GM12878 (cell line): Measurements from ENCODE around the gene ITGA5. TPM values are rescaled to one million over a fixed set of nuclear protein-coding genes. Genes with fewer than 3 reads are reported as not detected.

ENCODE experiments used
- ATAC-seq: fragments of 200-7000 bp; cut with Tn5 transposase; 3 replicates; pipeline ENCODE4 v1.9.1; 2020; ENCODE audit warnings: mild to moderate bottlenecking, moderate library complexity
- BruUV-seq: library from RNA; stranded (reverse); fragments of 400-500 nt; replicated peaks from 2 replicates; lab custom pipeline; 2021; lab: Mats Ljungman, UMichigan
- CTCF ChIA-PET: fragments of 300-600 bp; sonication (Branson Sonifier 250); formaldehyde crosslinking; extraction: SDS; loops from one replicate; lab custom pipeline; 2021; ENCODE audit warnings: inconsistent platforms; lab: Yijun Ruan, JAX
- POLR2A ChIA-PET: fragments of 350-600 bp; formaldehyde crosslinking; extraction: SDS; loops from one replicate; lab custom pipeline; 2021; ENCODE audit warnings: inconsistent platforms; lab: Charles Lee
- RAD21 ChIA-PET: fragments of 300-600 bp; sonication (Branson Sonifier 250); formaldehyde crosslinking; loops from one replicate; lab custom pipeline; 2023; ENCODE audit warnings: antibody characterized with exemption; ENCODE audit not compliant: unreplicated experiment; lab: Charles Lee
- SMC1A ChIA-PET: fragments of 300-600 bp; sonication (Branson Sonifier 250); formaldehyde crosslinking; loops from one replicate; lab custom pipeline; 2023; ENCODE audit not compliant: unreplicated experiment, uncharacterized antibody; lab: Charles Lee
- DNase-seq: peaks from one replicate; pipeline ENCODE4 v3.0.0-alpha.2; 2011; ENCODE audit warnings: low read depth, low spot score
- FAIRE-seq: peaks from 3 replicates; lab custom pipeline; 2011; peaks lifted over from hg19 to GRCh38; lab: Jason Lieb, UNC
- H2AFZ ChIP-seq: 2 replicates; pipeline ENCODE4 v1.6.0; 2011; ENCODE audit warnings: low read depth, low read length, control low read depth; ENCODE audit not compliant: control insufficient read depth
- H3K27ac ChIP-seq: 2 replicates; pipeline ENCODE4 v1.5.1; 2011; ENCODE audit warnings: control low read depth; ENCODE audit not compliant: control insufficient read depth, insufficient read depth
- H3K27me3 ChIP-seq, 2 experiments: replicated peaks in 1 of 2; 2 replicates each; pipeline versions ENCODE4 v1.6.0 to v1.6.1; 2011; ENCODE audit warnings: low read length in 1 of 2; ENCODE audit not compliant: control insufficient read depth in 2 of 2, insufficient read depth in 2 of 2
- H3K36me3 ChIP-seq, 2 experiments: 2 replicates each; pipeline ENCODE4 v1.5.1; 2011; ENCODE audit warnings: low read length in 1 of 2; ENCODE audit not compliant: control insufficient read depth in 2 of 2, insufficient read depth in 2 of 2
- H3K4me1 ChIP-seq: 2 replicates; pipeline ENCODE4 v1.6.1; 2011; ENCODE audit warnings: mild to moderate bottlenecking, low read length, moderate library complexity, mixed read lengths; ENCODE audit not compliant: control insufficient read depth, insufficient read depth
- H3K4me2 ChIP-seq: 2 replicates; pipeline ENCODE4 v1.6.0; 2011; ENCODE audit warnings: control low read depth; ENCODE audit not compliant: control insufficient read depth, insufficient read depth
- H3K4me3 ChIP-seq: fragments of 200-600 bp; sonication (generic); 2 replicates; pipeline ENCODE4 v1.5.1; 2016
- H3K79me2 ChIP-seq: 2 replicates; pipeline ENCODE4 v1.6.0; 2011; ENCODE audit warnings: low read length; ENCODE audit not compliant: control insufficient read depth, insufficient read depth
- H3K9ac ChIP-seq: 2 replicates; pipeline ENCODE4 v1.8.0; 2011; ENCODE audit warnings: low read length, control low read depth, mixed read lengths; ENCODE audit not compliant: control insufficient read depth, insufficient read depth
- H3K9me3 ChIP-seq: replicated peaks from 3 replicates; pipeline ENCODE4 v1.5.1; 2011; ENCODE audit warnings: mild to moderate bottlenecking, low read length; ENCODE audit not compliant: control insufficient read depth, insufficient read depth
- H4K20me1 ChIP-seq: 2 replicates; pipeline ENCODE4 v1.6.0; 2011; ENCODE audit not compliant: control insufficient read depth, insufficient read depth
- HDGF ChIP-seq: fragments of 450-650 bp; IDR thresholded peaks from 2 replicates; pipeline ENCODE4 v1.6.1; 2016; ENCODE audit warnings: antibody characterized with exemption
- SIN3A ChIP-seq: IDR thresholded peaks from 2 replicates; pipeline ENCODE4 v1.6.1; 2012; ENCODE audit warnings: low read depth, low read length, improper control_type of control experiment
- WGBS: methylation state at CpG from one replicate; pipeline ENCODE4 v1.1.6; 2016; ENCODE audit warnings: low lambda C conversion rate; ENCODE audit not compliant: insufficient replicate concordance, insufficient coverage; ENCODE audit errors: missing lambda C conversion rate; 5-methylcytosine and 5-hydroxymethylcytosine counted together
- in situ Hi-C: fragments of 300-500 bp; cut with MboI; formaldehyde crosslinking; loops from 9 replicates; pipeline ENCODE4 v1.14.3; 2018; ENCODE audit warnings: mixed read lengths
- intact Hi-C: fragments of 100-400 bp; cut with micrococcal nuclease; formaldehyde crosslinking; loops from one replicate; pipeline ENCODE4 v1.14.2; 2022; ENCODE audit not compliant: unreplicated experiment
- polyA plus RNA-seq, 11 experiments: library from polyadenylated mRNA; depleted of rRNA in 4 of 11; unstranded in 6 of 11; stranded (reverse) in 5 of 11; fragments of >200 nt; fragmentation: Nextera tagmentation in 4 of 11; fragmentation: Illumina TruSeq in 1 of 11; extraction: Ambion mirVana in 4 of 11; extraction: Trizol in 1 of 11; gene quantifications; 1 replicate in 1 of 11; 2 replicates in 10 of 11; pipeline versions ENCODE4 v1.2.1 to v1.2.3, GENCODE V29; 2011 to 2016; ENCODE audit warnings: inconsistent platforms in 2 of 11, missing spikeins in 2 of 11, low read depth in 1 of 11
- total RNA-seq, 4 experiments: library from RNA; depleted of rRNA in 3 of 4; stranded (reverse); fragments of >200 nt in 3 of 4; fragmentation: Illumina TruSeq in 1 of 4; extraction: Trizol in 1 of 4; gene quantifications; 2 replicates each; pipeline versions ENCODE4 v1.2.1 to v1.2.3, GENCODE V29; 2013 to 2021
- TF ChIP-seq, protein P1 (sequence below): fragments of 450-650 bp; IDR thresholded peaks from 2 replicates; pipeline ENCODE4 v1.6.1; 2017; ENCODE audit warnings: mild to moderate bottlenecking, low read depth, inconsistent platforms; ENCODE audit not compliant: poor library complexity, severe bottlenecking

ITGA5 gene
- total and polyA plus RNA-seq, 10 of the 15 experiments (the other 5 are each of a cell fraction or from before 2014, with no cell fraction given) = 0.15 to 22.5 (median 0.61) TPM

- Histone ChIP-seq H3K4me1 (0 out of 2 replicates have a peak, but pooled peaks cover 7% of the 10 kb centered on the region), H3K79me2 (no peaks in the 10 kb centered on the region), H3K27me3 (no peaks in the 10 kb centered on the region; a peak in 1 of 4 replicates), H3K9me3 (no peaks in the 10 kb centered on the region), H3K9ac (no peak overlapping the region), H3K4me3 (no peak overlapping the region), H3K4me2 (no peak overlapping the region), H3K27ac (no peak overlapping the region), H3K36me3 (no peaks in the 10 kb centered on the region), H4K20me1 (no peaks in the 10 kb centered on the region), H2AFZ (no peak overlapping the region)
- no TSS peak for BruUV-seq
- ChIA-PET RAD21 (interaction anchor here (0.9 to 6.9 kb wide), 20 partner anchors 8 to 210 kb away, joined by 3 to 296 read pairs (median 4); partner anchors contain the start of gene ZNF385A), POLR2A (interaction anchor here (0.7 to 5.5 kb wide), 10 partner anchors 9 to 1103 kb away, joined by 3 to 43 read pairs (median 4); partner anchors contain the start of gene ITGA5), SMC1A (interaction anchor here (0.6 to 21.0 kb wide), 17 partner anchors 10 to 152 kb away, joined by 3 to 469 read pairs (median 8); partner anchors contain the start of genes ITGA5, NCKAP1L and ZNF385A), CTCF (interaction anchor here (0.6 to 33.3 kb wide), 27 partner anchors 8 to 218 kb away, joined by 3 to 1071 read pairs (median 10); partner anchors contain the start of genes ITGA5, NCKAP1L and ZNF385A)
- no peak for FAIRE-seq
- in situ Hi-C loops (loop anchor here (5.0 kb wide), 1 partner anchor 36 kb away; no protein-coding TSS in a partner anchor), intact Hi-C loops (no loop called here)
- peak; percentile 10; the same call in 2 of the 3 replicates for ATAC-seq
- DNase-seq = no peak
- 7% methylated on average over 1 of the region's 1 CpG for WGBS
- TF ChIP-seq SIN3A (no peak), HDGF (no peak)
- TF ChIP-seq, protein P1, sequence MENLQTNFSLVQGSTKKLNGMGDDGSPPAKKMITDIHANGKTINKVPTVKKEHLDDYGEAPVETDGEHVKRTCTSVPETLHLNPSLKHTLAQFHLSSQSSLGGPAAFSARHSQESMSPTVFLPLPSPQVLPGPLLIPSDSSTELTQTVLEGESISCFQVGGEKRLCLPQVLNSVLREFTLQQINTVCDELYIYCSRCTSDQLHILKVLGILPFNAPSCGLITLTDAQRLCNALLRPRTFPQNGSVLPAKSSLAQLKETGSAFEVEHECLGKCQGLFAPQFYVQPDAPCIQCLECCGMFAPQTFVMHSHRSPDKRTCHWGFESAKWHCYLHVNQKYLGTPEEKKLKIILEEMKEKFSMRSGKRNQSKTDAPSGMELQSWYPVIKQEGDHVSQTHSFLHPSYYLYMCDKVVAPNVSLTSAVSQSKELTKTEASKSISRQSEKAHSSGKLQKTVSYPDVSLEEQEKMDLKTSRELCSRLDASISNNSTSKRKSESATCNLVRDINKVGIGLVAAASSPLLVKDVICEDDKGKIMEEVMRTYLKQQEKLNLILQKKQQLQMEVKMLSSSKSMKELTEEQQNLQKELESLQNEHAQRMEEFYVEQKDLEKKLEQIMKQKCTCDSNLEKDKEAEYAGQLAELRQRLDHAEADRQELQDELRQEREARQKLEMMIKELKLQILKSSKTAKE = peak; percentile 55
Observed at GRCh38 chr12:54438517-54438916, 19.5 kb upstream of the ITGA5 start.
